Gastrocnemius medialis (tissue), 4 donors: ENCODE measurements around the gene TCP11.

ENCODE experiments used
- CTCF ChIP-seq, 5 experiments: fragments of 450-650 bp in 3 of 5; fragments of 200-600 bp in 2 of 5; sonication (generic) in 2 of 5; IDR thresholded peaks in 4 of 5; conservative IDR thresholded peaks in 1 of 5; 1 replicate in 4 of 5; 2 replicates in 1 of 5; pipeline ENCODE4 v1.5.1; 2016 to 2019; ENCODE audit warnings: antibody characterized with exemption in 5 of 5, mild to moderate bottlenecking in 3 of 5, moderate library complexity in 3 of 5
- POLR2A ChIP-seq, 2 donors: fragments of 450-650 bp; IDR thresholded peaks; one replicate each; pipeline ENCODE4 v1.6.1; 2017; ENCODE audit warnings: antibody characterized with exemption in 2 of 2, mild to moderate bottlenecking in 2 of 2, moderate library complexity in 2 of 2

DNA sequence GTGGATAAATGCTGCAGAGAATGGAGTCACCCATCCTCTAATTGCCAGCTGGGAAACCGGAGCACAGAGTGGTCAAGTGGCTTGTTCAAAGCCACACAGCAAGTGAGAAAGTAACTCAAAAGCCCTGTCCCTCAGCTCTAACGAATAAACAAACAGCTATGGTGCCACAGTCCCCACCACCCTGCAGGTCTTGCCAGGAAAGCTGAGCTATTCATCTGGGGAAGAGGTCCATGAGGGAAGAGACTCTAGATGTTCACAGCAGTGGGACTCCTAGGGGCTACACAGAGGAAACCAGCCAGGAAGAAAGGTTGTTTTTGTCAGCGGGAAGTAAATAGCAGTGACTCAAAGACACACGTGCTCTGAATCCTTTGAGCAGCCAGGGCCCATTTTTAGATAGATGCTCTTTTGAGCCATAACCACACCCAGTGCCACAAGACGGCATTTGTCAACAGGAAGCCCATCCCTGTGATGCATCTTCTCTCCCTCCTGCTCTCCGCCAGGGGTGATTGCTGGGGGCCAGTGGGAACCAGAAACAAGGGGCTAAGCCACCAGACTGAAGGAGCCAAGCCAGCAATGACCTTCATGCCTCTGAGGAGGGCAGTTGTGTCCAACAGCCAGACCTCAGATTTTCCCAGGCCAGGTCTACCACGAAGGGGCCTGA, 32.4 kb upstream of the TCP11 start:
- TF ChIP-seq POLR2A (IDR thresholded peaks at IDR 0.05): no peak
- TF ChIP-seq CTCF (IDR thresholded peaks at IDR 0.05 in 4 of 5, conservative IDR thresholded peaks at IDR 0.05 in 1 of 5): no peak
